ENCODE measurements around the gene C6orf58.

C6orf58 gene

DNA sequence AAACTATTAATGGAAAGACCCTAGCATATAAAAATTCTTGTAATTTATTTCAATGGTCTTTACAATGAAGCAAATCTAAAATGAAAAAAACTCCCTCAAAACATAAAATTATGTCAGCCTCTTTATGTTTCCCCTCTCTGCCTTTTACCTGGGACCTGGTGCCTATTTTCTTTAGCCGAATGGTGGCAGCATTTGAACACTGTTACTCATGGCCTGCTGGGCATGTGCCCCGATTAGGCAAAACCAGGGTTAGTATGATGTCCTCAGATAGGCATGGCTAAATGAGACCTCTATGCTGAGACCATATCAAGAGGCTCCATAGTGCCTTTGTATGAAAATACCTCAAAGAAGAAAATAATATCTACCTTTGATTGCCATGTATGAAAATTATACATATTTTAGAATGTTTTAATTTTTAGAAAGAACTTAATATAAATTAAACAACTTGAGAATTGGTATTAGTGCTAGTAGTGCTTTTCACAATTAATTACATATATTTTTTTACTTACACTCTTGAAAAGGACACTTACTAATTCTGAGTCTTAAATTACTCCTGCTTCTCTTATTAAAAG lies 22.5 kb upstream of the C6orf58 start:
- Histone ChIP-seq H3K4me3 (IDR thresholded peaks at IDR 0.05; ENCODE audit: insufficient read depth, low read depth, low read length) (no peak overlapping the region), H4K20me1 (ENCODE audit: insufficient read depth) (no peaks in the 10 kb centered on the region), H3K4me1 (ENCODE audit: low read depth, poor library complexity, severe bottlenecking) (no peaks in the 10 kb centered on the region), H3K4me2 (no peak overlapping the region), H2AFZ (ENCODE audit: low read depth) (no peak overlapping the region), H3K79me2 (ENCODE audit: insufficient read depth, low read depth) (no peaks in the 10 kb centered on the region), H3K27me3 (ENCODE audit: insufficient read depth, low read depth) (no peaks in the 10 kb centered on the region), H3K9ac (no peak overlapping the region), H3K36me3 (ENCODE audit: insufficient read depth) (no peaks in the 10 kb centered on the region), H3K27ac (no peak overlapping the region)
- TF ChIP-seq, protein P1, sequence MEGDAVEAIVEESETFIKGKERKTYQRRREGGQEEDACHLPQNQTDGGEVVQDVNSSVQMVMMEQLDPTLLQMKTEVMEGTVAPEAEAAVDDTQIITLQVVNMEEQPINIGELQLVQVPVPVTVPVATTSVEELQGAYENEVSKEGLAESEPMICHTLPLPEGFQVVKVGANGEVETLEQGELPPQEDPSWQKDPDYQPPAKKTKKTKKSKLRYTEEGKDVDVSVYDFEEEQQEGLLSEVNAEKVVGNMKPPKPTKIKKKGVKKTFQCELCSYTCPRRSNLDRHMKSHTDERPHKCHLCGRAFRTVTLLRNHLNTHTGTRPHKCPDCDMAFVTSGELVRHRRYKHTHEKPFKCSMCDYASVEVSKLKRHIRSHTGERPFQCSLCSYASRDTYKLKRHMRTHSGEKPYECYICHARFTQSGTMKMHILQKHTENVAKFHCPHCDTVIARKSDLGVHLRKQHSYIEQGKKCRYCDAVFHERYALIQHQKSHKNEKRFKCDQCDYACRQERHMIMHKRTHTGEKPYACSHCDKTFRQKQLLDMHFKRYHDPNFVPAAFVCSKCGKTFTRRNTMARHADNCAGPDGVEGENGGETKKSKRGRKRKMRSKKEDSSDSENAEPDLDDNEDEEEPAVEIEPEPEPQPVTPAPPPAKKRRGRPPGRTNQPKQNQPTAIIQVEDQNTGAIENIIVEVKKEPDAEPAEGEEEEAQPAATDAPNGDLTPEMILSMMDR (conservative IDR thresholded peaks at IDR 0.05; ENCODE audit: low read depth, low read length), result peak; percentile 43

DNA sequence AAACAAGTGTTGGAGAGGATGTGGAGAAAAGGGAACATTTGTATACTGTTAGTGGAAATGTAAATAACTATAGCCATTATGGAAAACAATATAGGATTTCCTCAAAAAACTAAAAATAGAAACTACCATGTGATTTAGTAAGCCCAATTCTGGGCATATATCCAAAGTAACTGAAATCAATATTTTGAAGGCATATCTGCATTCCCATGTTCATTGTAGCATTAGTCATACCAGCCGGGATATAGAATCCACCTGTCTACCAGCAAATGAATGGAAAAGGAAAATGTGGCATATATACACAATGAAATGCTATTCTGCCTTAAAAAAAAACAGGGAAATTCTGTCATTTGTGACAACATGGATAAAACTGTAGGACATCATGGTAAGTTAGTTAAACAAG lies 15.3 kb upstream of the C6orf58 start:
- Histone ChIP-seq H3K4me3 (IDR thresholded peaks at IDR 0.05; ENCODE audit: insufficient read depth, low read depth, low read length) (no peak overlapping the region), H3K9ac (no peak overlapping the region), H3K27me3 (ENCODE audit: insufficient read depth, low read depth) (no peaks in the 10 kb centered on the region), H4K20me1 (ENCODE audit: insufficient read depth) (no peaks in the 10 kb centered on the region), H3K27ac (no peak overlapping the region), H3K79me2 (ENCODE audit: insufficient read depth, low read depth) (no peaks in the 10 kb centered on the region), H3K4me2 (no peak overlapping the region), H2AFZ (ENCODE audit: low read depth) (no peak overlapping the region), H3K36me3 (ENCODE audit: insufficient read depth) (no peaks in the 10 kb centered on the region), H3K4me1 (ENCODE audit: low read depth, poor library complexity, severe bottlenecking) (no peaks in the 10 kb centered on the region)
- TF ChIP-seq, protein P1 (conservative IDR thresholded peaks at IDR 0.05; ENCODE audit: low read depth, low read length), result no peak

DNA sequence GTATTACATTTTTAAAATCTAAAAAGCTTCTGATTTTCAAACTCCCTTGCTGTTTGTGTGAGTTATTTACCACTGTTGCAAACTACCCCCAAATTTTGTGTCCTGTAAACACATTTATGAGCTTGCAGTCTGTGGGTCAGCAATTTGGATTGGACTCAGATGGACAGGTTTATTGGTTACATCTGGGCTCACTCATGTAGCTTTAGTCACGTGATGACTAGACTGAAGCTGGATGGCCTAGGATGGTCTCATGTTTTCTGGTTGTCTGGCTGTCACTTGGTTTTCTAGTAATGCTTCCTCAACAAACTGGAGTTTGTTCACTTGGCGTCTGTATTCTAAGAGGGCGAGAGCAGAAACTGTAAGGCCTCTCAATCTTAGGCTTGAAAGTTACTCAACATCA lies 12.2 kb upstream of the C6orf58 start:
- Histone ChIP-seq H3K4me2 (no peak overlapping the region), H3K4me3 (IDR thresholded peaks at IDR 0.05; ENCODE audit: insufficient read depth, low read depth, low read length) (no peak overlapping the region), H3K9ac (no peak overlapping the region), H3K27me3 (ENCODE audit: insufficient read depth, low read depth) (no peaks in the 10 kb centered on the region), H3K27ac (no peak overlapping the region), H2AFZ (ENCODE audit: low read depth) (no peak overlapping the region), H3K36me3 (ENCODE audit: insufficient read depth) (no peaks in the 10 kb centered on the region), H3K79me2 (ENCODE audit: insufficient read depth, low read depth) (no peaks in the 10 kb centered on the region), H3K4me1 (ENCODE audit: low read depth, poor library complexity, severe bottlenecking) (no peaks in the 10 kb centered on the region), H4K20me1 (ENCODE audit: insufficient read depth) (no peaks in the 10 kb centered on the region)
- TF ChIP-seq, protein P1 (conservative IDR thresholded peaks at IDR 0.05; ENCODE audit: low read depth, low read length), result no peak

DNA sequence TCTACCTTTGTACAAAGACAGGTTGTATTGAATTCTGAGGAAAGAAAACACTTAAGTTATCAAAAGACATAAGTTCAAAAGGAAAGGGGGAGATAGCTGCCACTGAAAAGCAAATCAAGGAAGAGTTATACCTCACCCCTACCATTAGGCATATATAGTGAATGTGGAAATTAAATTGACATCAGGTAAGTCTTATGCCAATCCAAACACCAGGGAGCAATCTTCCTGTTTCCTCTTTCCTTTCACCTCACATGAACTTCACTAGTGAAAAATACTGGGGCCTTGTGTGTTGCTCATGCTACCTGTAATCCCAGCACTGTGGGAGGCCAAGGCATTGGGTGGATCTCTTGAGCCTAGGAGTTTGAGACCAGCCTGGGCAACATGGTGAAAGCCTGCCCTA lies 10.9 kb upstream of the C6orf58 start:
- Histone ChIP-seq H3K4me1 (ENCODE audit: low read depth, poor library complexity, severe bottlenecking) (peaks cover 7% of the 10 kb centered on the region), H4K20me1 (ENCODE audit: insufficient read depth) (no peaks in the 10 kb centered on the region), H3K36me3 (ENCODE audit: insufficient read depth) (no peaks in the 10 kb centered on the region), H3K4me2 (no peak overlapping the region), H2AFZ (ENCODE audit: low read depth) (no peak overlapping the region), H3K79me2 (ENCODE audit: insufficient read depth, low read depth) (no peaks in the 10 kb centered on the region), H3K9ac (no peak overlapping the region), H3K27ac (no peak overlapping the region), H3K27me3 (ENCODE audit: insufficient read depth, low read depth) (no peaks in the 10 kb centered on the region), H3K4me3 (IDR thresholded peaks at IDR 0.05; ENCODE audit: insufficient read depth, low read depth, low read length) (no peak overlapping the region)
- TF ChIP-seq, protein P1 (conservative IDR thresholded peaks at IDR 0.05; ENCODE audit: low read depth, low read length), result no peak

Data from KMS-11 (cell line).